UCSD-AML1 (cell line): Measurements from ENCODE around the gene SLFNL1.

Source experiments
- DNase-seq: peaks from one replicate; lab custom pipeline; 2025; ENCODE audit not compliant: unreplicated experiment; lab: John Stamatoyannopoulos, UW

SLFNL1 gene

GRCh38 chr1:41021526-41022308 is at the start of gene SLFNL1:
Gene SLFNL1 (minus strand): TSS chr1:41021725. CDS start chr1:41020660, 1,065 bp downstream.
- no peak for DNase-seq

GRCh38 chr1:41056907-41057306 is 35.4 kb upstream of the SLFNL1 start:
- no peak for DNase-seq

- no peak for DNase-seq
These were observed 31.8 kb upstream of the SLFNL1 start for GRCh38 chr1:41053316-41053715.

- DNase-seq: no peak
These were observed 29.5 kb upstream of the SLFNL1 start for GRCh38 chr1:41051022-41051421.

GRCh38 chr1:41048540-41048939 is 27.0 kb upstream of the SLFNL1 start:
- no peak for DNase-seq

GRCh38 chr1:41046347-41046775 is 24.8 kb upstream of the SLFNL1 start:
- no peak for DNase-seq

GRCh38 chr1:41045740-41046139 is 24.2 kb upstream of the SLFNL1 start:
- DNase-seq: no peak

- DNase-seq: no peak
These were observed 22.7 kb upstream of the SLFNL1 start for GRCh38 chr1:41044187-41044586.

GRCh38 chr1:41041614-41042270 is 20.2 kb upstream of the SLFNL1 start:
- no peak for DNase-seq

GRCh38 chr1:41038110-41038509 is 16.6 kb upstream of the SLFNL1 start:
- DNase-seq: no peak

GRCh38 chr1:41037116-41037903 is 15.8 kb upstream of the SLFNL1 start:
- DNase-seq: no peak

- DNase-seq: no peak
These were observed 11.7 kb upstream of the SLFNL1 start for GRCh38 chr1:41033272-41033671.

GRCh38 chr1:41032147-41032546 is 10.6 kb upstream of the SLFNL1 start:
- no peak for DNase-seq

- no peak for DNase-seq
These were observed 9.5 kb upstream of the SLFNL1 start for GRCh38 chr1:41030872-41031616.

GRCh38 chr1:41028034-41028642 is 6.6 kb upstream of the SLFNL1 start:
- DNase-seq: no peak

GRCh38 chr1:41025979-41026819 is 4.7 kb upstream of the SLFNL1 start:
- DNase-seq: no peak

- DNase-seq: no peak
These were observed 3.4 kb upstream of the SLFNL1 start for GRCh38 chr1:41024953-41025352.

- no peak for DNase-seq
These were observed 1.9 kb upstream of the SLFNL1 start for GRCh38 chr1:41023279-41023990.

GRCh38 chr1:41022424-41022823 is 899 bp upstream of the SLFNL1 start:
- no peak for DNase-seq
